Measurements from ENCODE around the gene C22orf23.

The C22orf23 gene

DNA sequence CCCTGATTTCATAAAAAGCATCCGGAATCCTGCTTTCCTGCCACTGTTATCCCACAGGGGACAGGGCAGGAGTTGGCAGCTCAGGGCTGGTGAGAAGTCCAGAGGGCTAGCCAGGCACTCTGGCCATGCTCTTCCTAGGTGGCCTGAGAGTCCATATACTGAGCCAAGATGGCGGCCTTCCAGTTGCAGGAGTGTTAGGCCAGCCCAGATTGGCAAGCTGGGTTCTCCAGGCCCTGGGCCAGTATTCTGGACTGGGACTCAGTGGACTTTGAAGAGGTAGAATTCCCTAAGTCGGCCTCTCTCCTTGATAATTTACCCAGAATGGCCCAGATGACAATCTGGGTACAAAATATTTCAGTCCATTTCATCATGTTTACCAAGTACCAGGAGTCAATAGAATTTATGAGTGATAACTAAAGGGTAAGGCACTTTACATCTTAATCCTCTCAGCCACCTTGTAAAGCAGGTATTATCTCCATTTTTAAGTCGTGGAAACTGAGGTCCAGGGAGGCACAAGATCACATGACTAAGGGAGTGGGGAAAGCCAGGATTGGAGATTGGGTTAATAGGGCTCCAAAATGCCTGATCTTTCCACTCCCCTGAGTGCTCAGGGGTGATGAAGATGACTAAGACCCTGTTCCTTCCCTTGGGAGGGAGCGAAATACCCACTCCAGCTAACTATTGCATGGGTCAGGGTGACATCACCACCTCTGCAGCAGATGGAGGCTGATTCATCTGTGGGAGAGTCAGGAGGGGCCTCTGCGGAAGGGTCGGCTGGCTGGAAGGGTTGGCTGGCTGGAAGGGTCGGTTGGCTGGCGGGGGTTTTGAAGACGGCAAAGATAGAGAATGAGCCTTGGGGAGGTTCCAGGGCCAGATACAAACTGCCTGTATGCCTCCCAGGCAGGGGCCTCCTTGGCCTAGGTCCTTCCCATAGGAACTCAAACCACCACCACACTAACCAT, 48.5 kb downstream of the C22orf23 start (continued):
- TF ChIP-seq, protein P1, sequence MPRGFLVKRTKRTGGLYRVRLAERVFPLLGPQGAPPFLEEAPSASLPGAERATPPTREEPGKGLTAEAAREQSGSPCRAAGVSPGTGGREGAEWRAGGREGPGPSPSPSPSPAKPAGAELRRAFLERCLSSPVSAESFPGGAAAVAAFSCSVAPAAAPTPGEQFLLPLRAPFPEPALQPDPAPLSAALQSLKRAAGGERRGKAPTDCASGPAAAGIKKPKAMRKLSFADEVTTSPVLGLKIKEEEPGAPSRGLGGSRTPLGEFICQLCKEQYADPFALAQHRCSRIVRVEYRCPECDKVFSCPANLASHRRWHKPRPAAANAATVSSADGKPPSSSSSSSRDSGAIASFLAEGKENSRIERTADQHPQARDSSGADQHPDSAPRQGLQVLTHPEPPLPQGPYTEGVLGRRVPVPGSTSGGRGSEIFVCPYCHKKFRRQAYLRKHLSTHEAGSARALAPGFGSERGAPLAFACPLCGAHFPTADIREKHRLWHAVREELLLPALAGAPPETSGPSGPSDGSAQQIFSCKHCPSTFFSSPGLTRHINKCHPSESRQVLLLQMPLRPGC (tag by site-specific recombination; IDR thresholded peaks at IDR 0.05) = peak; percentile 59
- TF ChIP-seq ZBTB21 (tag by site-specific recombination; IDR thresholded peaks at IDR 0.05) (peak; percentile 91), KLF16 (tag by site-specific recombination; IDR thresholded peaks at IDR 0.05) (peak; percentile 79), ZNF600 (tag by site-specific recombination; IDR thresholded peaks at IDR 0.05) (0 out of 2 replicates have a peak, but pooled peaks have one; percentile 44), ZNF768 (tag by site-specific recombination; IDR thresholded peaks at IDR 0.05) (no peak), ZSCAN23 (tag by site-specific recombination; IDR thresholded peaks at IDR 0.05) (peak; percentile 93), IKZF3 (tag by site-specific recombination; IDR thresholded peaks at IDR 0.05) (peak; percentile 94), ZNF140 (tag by site-specific recombination; IDR thresholded peaks at IDR 0.05) (0 out of 2 replicates have a peak, but pooled peaks have one; percentile 10), ZNF394 (tag by site-specific recombination; IDR thresholded peaks at IDR 0.05; ENCODE audit: borderline replicate concordance) (peak; percentile 66), SP7 (tag by site-specific recombination; IDR thresholded peaks at IDR 0.05) (peak; percentile 97), ZXDB (tag by site-specific recombination; IDR thresholded peaks at IDR 0.05) (peak; percentile 53), ZSCAN16 (tag by site-specific recombination; IDR thresholded peaks at IDR 0.05) (no peak), ZNF23 (tag by site-specific recombination; IDR thresholded peaks at IDR 0.05; ENCODE audit: borderline replicate concordance) (no peak), SP2 (tag by site-specific recombination; IDR thresholded peaks at IDR 0.05) (peak; percentile 60), ZNF416 (tag by site-specific recombination; IDR thresholded peaks at IDR 0.05) (no peak)
- TF ChIP-seq, protein P2, sequence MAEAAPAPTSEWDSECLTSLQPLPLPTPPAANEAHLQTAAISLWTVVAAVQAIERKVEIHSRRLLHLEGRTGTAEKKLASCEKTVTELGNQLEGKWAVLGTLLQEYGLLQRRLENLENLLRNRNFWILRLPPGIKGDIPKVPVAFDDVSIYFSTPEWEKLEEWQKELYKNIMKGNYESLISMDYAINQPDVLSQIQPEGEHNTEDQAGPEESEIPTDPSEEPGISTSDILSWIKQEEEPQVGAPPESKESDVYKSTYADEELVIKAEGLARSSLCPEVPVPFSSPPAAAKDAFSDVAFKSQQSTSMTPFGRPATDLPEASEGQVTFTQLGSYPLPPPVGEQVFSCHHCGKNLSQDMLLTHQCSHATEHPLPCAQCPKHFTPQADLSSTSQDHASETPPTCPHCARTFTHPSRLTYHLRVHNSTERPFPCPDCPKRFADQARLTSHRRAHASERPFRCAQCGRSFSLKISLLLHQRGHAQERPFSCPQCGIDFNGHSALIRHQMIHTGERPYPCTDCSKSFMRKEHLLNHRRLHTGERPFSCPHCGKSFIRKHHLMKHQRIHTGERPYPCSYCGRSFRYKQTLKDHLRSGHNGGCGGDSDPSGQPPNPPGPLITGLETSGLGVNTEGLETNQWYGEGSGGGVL (tag by site-specific recombination; IDR thresholded peaks at IDR 0.05) = peak; percentile 88
- TF ChIP-seq, protein P3, sequence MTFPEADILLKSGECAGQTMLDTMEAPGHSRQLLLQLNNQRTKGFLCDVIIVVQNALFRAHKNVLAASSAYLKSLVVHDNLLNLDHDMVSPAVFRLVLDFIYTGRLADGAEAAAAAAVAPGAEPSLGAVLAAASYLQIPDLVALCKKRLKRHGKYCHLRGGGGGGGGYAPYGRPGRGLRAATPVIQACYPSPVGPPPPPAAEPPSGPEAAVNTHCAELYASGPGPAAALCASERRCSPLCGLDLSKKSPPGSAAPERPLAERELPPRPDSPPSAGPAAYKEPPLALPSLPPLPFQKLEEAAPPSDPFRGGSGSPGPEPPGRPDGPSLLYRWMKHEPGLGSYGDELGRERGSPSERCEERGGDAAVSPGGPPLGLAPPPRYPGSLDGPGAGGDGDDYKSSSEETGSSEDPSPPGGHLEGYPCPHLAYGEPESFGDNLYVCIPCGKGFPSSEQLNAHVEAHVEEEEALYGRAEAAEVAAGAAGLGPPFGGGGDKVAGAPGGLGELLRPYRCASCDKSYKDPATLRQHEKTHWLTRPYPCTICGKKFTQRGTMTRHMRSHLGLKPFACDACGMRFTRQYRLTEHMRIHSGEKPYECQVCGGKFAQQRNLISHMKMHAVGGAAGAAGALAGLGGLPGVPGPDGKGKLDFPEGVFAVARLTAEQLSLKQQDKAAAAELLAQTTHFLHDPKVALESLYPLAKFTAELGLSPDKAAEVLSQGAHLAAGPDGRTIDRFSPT (tag by site-specific recombination; IDR thresholded peaks at IDR 0.05) = peak; percentile 97
- TF ChIP-seq, protein P4, sequence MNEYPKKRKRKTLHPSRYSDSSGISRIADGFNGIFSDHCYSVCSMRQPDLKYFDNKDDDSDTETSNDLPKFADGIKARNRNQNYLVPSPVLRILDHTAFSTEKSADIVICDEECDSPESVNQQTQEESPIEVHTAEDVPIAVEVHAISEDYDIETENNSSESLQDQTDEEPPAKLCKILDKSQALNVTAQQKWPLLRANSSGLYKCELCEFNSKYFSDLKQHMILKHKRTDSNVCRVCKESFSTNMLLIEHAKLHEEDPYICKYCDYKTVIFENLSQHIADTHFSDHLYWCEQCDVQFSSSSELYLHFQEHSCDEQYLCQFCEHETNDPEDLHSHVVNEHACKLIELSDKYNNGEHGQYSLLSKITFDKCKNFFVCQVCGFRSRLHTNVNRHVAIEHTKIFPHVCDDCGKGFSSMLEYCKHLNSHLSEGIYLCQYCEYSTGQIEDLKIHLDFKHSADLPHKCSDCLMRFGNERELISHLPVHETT (tag by site-specific recombination; IDR thresholded peaks at IDR 0.05) = peak; percentile 93
- TF ChIP-seq, protein P5, sequence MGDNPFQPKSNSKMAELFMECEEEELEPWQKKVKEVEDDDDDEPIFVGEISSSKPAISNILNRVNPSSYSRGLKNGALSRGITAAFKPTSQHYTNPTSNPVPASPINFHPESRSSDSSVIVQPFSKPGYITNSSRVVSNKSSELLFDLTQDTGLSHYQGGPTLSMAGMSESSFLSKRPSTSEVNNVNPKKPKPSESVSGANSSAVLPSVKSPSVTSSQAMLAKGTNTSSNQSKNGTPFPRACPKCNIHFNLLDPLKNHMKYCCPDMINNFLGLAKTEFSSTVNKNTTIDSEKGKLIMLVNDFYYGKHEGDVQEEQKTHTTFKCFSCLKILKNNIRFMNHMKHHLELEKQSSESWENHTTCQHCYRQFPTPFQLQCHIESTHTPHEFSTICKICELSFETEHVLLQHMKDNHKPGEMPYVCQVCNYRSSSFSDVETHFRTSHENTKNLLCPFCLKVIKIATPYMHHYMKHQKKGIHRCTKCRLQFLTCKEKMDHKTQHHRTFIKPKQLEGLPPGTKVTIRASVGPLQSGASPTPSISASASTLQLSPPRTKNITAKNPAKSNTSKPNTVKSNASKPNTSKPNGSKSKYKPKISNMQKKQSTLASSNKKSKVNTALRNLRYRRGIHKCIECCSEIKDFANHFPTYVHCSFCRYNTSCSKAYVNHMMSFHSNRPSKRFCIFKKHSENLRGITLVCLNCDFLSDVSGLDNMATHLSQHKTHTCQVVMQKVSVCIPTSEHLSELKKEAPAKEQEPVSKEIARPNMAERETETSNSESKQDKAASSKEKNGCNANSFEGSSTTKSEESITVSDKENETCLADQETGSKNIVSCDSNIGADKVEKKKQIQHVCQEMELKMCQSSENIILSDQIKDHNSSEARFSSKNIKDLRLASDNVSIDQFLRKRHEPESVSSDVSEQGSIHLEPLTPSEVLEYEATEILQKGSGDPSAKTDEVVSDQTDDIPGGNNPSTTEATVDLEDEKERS (tag by site-specific recombination; IDR thresholded peaks at IDR 0.05) = no peak
- TF ChIP-seq, protein P6, sequence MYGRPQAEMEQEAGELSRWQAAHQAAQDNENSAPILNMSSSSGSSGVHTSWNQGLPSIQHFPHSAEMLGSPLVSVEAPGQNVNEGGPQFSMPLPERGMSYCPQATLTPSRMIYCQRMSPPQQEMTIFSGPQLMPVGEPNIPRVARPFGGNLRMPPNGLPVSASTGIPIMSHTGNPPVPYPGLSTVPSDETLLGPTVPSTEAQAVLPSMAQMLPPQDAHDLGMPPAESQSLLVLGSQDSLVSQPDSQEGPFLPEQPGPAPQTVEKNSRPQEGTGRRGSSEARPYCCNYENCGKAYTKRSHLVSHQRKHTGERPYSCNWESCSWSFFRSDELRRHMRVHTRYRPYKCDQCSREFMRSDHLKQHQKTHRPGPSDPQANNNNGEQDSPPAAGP (tag by site-specific recombination; IDR thresholded peaks at IDR 0.05) = peak; percentile 99
- TF ChIP-seq, protein P7, sequence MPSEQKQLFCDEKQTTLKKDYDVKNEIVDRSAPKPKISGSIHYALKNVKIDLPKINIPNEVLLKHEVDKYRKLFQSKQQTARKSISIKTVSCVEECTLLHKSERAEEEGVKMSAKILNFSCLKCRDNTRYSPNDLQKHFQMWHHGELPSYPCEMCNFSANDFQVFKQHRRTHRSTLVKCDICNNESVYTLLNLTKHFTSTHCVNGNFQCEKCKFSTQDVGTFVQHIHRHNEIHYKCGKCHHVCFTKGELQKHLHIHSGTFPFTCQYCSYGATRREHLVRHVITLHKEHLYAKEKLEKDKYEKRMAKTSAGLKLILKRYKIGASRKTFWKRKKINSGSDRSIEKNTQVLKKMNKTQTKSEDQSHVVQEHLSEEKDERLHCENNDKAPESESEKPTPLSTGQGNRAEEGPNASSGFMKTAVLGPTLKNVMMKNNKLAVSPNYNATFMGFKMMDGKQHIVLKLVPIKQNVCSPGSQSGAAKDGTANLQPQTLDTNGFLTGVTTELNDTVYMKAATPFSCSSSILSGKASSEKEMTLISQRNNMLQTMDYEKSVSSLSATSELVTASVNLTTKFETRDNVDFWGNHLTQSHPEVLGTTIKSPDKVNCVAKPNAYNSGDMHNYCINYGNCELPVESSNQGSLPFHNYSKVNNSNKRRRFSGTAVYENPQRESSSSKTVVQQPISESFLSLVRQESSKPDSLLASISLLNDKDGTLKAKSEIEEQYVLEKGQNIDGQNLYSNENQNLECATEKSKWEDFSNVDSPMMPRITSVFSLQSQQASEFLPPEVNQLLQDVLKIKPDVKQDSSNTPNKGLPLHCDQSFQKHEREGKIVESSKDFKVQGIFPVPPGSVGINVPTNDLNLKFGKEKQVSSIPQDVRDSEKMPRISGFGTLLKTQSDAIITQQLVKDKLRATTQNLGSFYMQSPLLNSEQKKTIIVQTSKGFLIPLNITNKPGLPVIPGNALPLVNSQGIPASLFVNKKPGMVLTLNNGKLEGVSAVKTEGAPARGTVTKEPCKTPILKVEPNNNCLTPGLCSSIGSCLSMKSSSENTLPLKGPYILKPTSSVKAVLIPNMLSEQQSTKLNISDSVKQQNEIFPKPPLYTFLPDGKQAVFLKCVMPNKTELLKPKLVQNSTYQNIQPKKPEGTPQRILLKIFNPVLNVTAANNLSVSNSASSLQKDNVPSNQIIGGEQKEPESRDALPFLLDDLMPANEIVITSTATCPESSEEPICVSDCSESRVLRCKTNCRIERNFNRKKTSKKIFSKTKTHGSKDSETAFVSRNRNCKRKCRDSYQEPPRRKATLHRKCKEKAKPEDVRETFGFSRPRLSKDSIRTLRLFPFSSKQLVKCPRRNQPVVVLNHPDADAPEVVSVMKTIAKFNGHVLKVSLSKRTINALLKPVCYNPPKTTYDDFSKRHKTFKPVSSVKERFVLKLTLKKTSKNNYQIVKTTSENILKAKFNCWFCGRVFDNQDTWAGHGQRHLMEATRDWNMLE (tag by site-specific recombination; conservative IDR thresholded peaks at IDR 0.05; ENCODE audit: low read depth) = peak; percentile 58; the same call in 1 of the 2 replicates
